GM12875 (cell line): ENCODE data around the gene WASL.

Experiments
- H3K4me3 ChIP-seq: one replicate; pipeline ENCODE4 v1.5.1; 2011; ENCODE audit warnings: low read depth, low read length, control low read depth
- CTCF ChIP-seq: IDR thresholded peaks from 2 replicates; pipeline ENCODE4 v1.5.1; 2011; ENCODE audit warnings: low read depth, mild to moderate bottlenecking, control low read depth, inconsistent platforms, low read length, moderate library complexity, borderline replicate concordance; ENCODE audit not compliant: insufficient read depth

Gene WASL

GRCh38 chr7:123666492-123666891 lies 82.3 kb downstream of the WASL start:
- no peak overlapping the region for H3K4me3 ChIP-seq
- no peak for TF ChIP-seq CTCF

DNA sequence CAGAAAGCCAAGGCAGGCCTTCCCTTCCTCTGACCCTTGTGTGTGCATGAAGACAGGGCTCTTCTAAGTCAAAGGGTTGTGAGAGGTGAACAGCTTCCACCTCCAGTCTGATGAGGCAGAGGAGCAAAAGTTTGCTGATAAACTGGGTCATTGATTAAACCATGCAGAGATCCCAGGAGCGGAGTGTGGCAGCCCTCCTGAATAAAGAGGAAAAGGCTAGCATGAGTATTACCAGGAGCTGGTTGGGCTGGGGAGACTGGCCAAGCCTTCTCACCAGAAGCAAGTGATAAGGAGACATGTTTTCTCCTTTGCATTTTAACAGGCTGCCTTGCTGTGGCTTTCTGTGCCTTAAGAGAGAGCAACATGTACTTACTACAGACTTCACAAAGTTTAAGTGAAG lies 82.9 kb downstream of the WASL start:
- TF ChIP-seq CTCF: no peak
- no peak overlapping the region for H3K4me3 ChIP-seq

- TF ChIP-seq CTCF: no peak
- no peak overlapping the region for H3K4me3 ChIP-seq
Observed at GRCh38 chr7:123665157-123665556, 83.6 kb downstream of the WASL start.

GRCh38 chr7:123663200-123663599 lies 85.6 kb downstream of the WASL start:
- no peak overlapping the region for H3K4me3 ChIP-seq
- no peak for TF ChIP-seq CTCF

DNA sequence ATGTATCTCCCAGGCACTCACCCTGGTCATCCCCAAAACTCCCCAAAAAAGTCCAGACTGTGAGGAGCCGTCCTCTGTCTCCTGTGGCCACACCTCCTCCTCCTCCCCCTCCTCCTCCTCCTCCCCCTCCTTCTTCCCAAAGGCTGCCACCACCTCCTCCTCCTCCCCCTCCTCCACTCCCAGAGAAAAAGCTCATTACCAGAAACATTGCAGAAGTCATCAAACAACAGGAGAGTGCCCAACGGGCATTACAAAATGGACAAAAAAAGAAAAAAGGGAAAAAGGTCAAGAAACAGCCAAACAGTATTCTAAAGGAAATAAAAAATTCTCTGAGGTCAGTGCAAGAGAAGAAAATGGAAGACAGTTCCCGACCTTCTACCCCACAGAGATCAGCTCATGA lies 86.0 kb downstream of the WASL start:
- TF ChIP-seq CTCF: no peak
- no peak overlapping the region for H3K4me3 ChIP-seq

DNA sequence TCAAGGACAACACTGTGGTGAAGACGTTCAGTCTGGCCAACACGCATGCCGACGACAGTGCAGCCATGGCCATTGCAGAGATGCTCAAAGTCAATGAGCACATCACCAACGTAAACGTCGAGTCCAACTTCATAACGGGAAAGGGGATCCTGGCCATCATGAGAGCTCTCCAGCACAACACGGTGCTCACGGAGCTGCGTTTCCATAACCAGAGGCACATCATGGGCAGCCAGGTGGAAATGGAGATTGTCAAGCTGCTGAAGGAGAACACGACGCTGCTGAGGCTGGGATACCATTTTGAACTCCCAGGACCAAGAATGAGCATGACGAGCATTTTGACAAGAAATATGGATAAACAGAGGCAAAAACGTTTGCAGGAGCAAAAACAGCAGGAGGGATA lies 86.5 kb downstream of the WASL start:
- no peak for TF ChIP-seq CTCF
- H3K4me3 ChIP-seq: no peak overlapping the region

DNA sequence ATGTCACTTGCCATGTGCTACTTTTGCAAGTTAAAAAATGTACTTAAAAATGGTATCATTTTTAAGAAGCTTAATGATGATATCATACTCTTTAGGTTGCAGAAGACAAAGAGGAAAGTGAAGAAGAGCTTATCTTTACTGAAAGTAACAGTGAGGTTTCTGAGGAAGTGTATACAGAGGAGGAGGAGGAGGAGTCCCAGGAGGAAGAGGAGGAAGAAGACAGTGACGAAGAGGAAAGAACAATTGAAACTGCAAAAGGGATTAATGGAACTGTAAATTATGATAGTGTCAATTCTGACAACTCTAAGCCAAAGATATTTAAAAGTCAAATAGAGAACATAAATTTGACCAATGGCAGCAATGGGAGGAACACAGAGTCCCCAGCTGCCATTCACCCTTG lies 87.0 kb downstream of the WASL start:
- H3K4me3 ChIP-seq: no peak overlapping the region
- TF ChIP-seq CTCF: no peak
